Duodenal mucosa (tissue), 2 donors: Measurements from ENCODE around the gene HES5.

Experiments
- H3K27ac ChIP-seq: one replicate; pipeline ENCODE4 v1.7.0; 2013; ENCODE audit warnings: low read depth, low read length
- H3K27me3 ChIP-seq, 2 donors: one replicate each; pipeline ENCODE4 v1.7.0; 2013; ENCODE audit warnings: low read length in 2 of 2, control low read depth in 1 of 2; ENCODE audit not compliant: insufficient read depth in 2 of 2, control insufficient read depth in 1 of 2
- H3K36me3 ChIP-seq, 2 donors: one replicate each; pipeline ENCODE4 v1.7.0; 2013; ENCODE audit warnings: low read length in 2 of 2, control low read depth in 1 of 2; ENCODE audit not compliant: insufficient read depth in 2 of 2, control insufficient read depth in 1 of 2
- H3K4me1 ChIP-seq, 2 donors: one replicate each; pipeline ENCODE4 v1.7.0; 2013; ENCODE audit warnings: low read length in 2 of 2, control low read depth in 1 of 2; ENCODE audit not compliant: insufficient read depth in 2 of 2, control insufficient read depth in 1 of 2
- H3K4me3 ChIP-seq, 2 donors: one replicate each; pipeline ENCODE4 v1.7.0; 2013; ENCODE audit warnings: low read length in 2 of 2, low read depth in 1 of 2
- H3K9ac ChIP-seq, 2 donors: one replicate each; pipeline ENCODE4 v1.7.0; 2013; ENCODE audit warnings: low read length in 2 of 2, low read depth in 1 of 2
- H3K9me3 ChIP-seq, 2 donors: one replicate each; pipeline ENCODE4 v1.7.0; 2013; ENCODE audit warnings: low read length in 2 of 2, control low read depth in 1 of 2; ENCODE audit not compliant: control insufficient read depth in 1 of 2

HES5 gene

DNA sequence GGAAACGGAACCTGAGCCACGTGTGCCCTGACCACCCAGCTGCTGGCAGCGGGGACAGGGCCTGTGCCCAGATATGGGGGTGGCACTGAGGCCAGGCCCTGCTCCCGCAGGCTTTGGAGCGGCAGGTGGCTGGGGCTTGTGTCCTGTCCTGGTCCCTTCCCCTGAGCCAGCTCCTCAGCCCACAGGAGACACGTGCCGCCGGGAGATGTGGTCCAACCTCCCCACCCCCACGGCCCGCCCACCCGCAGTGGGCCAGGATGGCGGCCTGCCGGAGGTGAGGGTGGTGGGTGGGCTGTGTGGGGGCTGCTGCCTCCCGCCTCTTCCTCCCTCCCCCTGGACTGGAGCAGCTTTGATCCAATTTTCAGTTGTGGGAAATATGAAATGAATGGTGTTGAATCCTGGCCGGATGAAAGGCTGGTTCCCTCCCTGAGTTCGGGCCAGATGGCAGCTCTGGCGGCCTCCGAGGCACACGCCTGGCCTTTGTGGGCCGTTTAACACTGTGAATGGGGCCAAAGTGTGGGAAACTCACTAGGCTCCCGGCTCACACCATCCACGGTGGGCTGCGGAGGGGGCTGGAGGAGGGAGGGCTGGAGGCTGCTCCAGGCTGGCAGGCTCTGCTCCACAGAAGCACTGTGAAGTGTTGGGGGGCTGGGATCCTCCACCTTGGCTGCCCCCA is 2.6 kb upstream of the HES5 start:
- H3K27ac ChIP-seq = no peak overlapping the region
- no peaks in the 10 kb centered on the region for H3K36me3 ChIP-seq
- H3K4me1 ChIP-seq = peaks cover 33 to 44% of the 10 kb centered on the region in 2 donors
- H3K27me3 ChIP-seq = peaks cover 45 to 47% of the 10 kb centered on the region in 2 donors
- H3K9me3 ChIP-seq = no peaks in the 10 kb centered on the region
- H3K9ac ChIP-seq = no peak overlapping the region
- no peak overlapping the region for H3K4me3 ChIP-seq

DNA sequence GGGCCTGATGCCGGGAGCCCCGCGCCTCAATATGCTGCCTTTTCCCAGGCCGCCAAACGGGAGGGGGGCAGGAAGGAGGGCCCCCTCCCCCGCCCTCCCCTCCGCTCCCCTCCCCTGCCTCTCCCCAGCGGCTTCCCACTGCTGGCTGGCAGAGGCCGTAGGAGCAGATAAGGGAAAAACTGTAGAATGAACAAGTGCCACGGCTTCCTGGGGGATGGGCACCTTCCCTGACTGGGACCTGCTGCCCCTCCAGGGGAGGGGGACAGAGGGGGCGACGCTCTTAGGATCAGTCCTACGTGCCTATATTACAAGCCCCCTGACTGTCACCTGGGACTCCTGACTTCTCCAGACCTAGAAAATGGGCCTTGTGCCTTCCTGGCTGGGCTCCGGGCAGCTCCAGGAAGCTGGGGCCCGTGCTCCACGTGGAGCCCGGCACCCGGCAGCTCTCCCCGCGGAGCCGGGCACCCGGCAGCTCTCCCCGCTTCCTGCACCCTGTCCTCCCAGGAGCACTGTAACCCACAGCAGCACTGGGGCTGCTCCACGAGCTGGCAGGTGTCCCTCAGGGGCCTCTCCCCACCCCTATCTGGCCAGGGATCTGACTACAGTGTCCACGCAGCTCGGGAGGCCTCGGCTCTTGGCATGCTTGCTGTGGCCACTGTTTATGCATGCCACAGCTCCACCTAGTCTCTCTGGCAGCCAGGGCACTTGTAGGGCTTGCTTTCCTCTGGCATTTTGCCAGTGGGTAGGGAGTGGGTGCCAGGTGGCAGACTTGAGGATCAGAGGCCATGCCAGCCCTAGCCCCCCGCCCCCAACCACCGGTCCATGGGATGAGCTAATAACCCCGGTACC is 674 bp upstream of the HES5 start:
- H3K27me3 ChIP-seq = peaks cover 33 to 35% of the 10 kb centered on the region in 2 donors
- H3K9ac ChIP-seq = no peak overlapping the region
- H3K4me1 ChIP-seq = peaks cover 33 to 38% of the 10 kb centered on the region in 2 donors
- H3K4me3 ChIP-seq = no peak overlapping the region
- H3K36me3 ChIP-seq = no peaks in the 10 kb centered on the region
- no peak overlapping the region for H3K27ac ChIP-seq
- H3K9me3 ChIP-seq = no peaks in the 10 kb centered on the region

DNA sequence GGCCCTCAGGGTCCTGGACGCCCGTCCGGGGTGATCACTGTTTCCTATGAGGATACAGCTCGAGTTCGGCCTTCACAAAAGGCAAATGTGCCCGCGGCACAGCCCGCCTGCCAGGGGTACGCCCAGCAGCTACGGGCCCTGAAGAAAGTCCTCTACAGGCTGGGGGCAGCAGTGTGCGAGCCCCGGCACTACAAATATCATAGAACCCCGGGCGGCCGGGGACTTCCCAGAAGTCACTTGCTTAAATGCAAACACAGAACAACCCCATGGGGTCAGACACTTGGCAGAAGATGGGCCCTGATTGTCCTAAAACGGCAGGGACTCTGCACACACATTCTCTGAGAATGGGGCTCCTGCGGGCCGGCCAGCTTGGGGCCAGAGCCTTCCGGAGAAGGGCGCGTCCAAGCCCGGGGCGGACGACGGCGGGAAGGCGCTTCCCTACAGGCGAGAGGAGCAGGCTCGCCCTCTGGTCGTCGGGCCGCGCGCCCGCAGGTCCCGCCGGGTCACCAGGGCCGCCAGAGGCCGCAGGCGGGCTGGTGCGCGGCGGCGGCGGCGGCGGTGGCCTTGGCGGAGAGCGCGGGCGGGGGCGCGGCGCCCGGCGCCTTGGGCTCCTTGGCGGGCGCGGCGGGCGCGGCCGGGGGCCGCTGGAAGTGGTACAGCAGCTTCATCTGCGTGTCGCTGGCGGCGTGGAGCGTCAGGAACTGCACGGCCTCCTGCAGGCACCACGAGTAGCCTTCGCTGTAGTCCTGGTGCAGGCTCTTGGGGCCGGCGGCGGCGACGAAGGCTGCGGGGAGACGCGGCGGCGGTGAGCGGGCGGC is 888 bp downstream of the HES5 start:
- H3K27me3 ChIP-seq = peaks cover 20 to 25% of the 10 kb centered on the region in 2 donors

DNA sequence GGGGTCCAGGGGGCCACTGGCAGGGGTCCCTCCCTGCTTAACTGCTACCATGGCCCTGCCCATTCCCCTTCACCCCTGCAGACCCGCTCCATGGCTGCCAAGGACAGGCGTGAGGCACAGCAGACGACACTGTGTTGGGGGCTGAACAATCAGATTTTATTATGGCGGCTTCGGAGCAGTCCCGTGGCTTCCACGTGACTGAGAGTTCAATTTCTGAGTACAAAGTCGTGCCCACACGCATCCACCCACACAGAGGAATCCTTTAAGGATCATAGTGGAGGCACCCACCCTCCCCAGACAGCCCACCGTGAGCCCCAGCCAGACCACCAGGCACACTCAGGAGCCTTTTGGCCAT is 1.5 kb downstream of the HES5 start:
- H3K4me3 ChIP-seq = peak overlapping the region in 1 of 2 donors; percentile 15
- H3K27ac ChIP-seq = no peak overlapping the region
- no peaks in the 10 kb centered on the region for H3K36me3 ChIP-seq
- no peak overlapping the region for H3K9ac ChIP-seq
- H3K9me3 ChIP-seq = no peaks in the 10 kb centered on the region
- peaks cover 44% of the 10 kb centered on the region in 2 donors for H3K4me1 ChIP-seq
- peaks cover 20 to 25% of the 10 kb centered on the region in 2 donors for H3K27me3 ChIP-seq

More for the DNA sequence above, 888 bp downstream of the HES5 start:
- H3K4me1 ChIP-seq = peaks cover 38 to 42% of the 10 kb centered on the region in 2 donors
- H3K4me3 ChIP-seq = peak overlapping the region; percentile 15 to 43
- H3K27ac ChIP-seq = no peak overlapping the region
- H3K9me3 ChIP-seq = no peaks in the 10 kb centered on the region
- no peaks in the 10 kb centered on the region for H3K36me3 ChIP-seq
- no peak overlapping the region for H3K9ac ChIP-seq

DNA sequence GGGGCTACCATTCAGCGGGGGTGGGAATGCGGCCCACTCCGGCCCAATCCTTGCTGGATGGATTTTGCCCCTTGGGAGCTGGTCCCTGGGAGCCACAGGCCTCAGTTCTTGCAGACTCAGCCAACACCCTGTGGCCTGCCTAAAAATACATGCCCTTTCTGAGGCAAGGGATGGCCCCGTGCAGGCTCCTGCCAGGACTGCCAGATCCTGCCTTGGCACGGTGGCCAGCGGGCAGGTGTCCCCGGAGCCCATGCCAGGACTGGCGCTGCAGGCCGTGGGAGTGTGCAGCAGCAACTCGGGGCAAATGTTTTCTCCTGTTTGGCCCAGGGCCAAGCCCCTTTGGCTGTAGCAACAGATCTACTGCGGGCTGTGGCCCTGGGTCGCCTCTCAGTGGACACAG is 2.0 kb downstream of the HES5 start:
- peaks cover 44 to 46% of the 10 kb centered on the region in 2 donors for H3K4me1 ChIP-seq
- no peak overlapping the region for H3K27ac ChIP-seq

DNA sequence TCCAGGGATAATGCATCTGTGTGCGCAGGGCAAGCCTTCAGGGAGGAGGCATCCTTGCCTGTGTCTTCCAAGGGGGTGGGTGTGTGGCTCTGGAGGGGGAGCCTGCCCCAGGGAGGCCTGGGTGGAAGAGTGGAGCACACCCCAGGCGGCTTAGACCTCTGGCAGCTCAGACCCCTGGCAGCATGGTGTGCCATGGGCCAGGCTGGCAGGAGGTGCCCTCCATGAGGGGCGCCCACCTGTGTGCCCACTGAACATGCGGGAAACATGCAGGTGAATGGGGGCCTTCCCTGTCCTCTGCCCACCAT is 2.6 kb downstream of the HES5 start:
- H3K4me1 ChIP-seq = peaks cover 44 to 46% of the 10 kb centered on the region in 2 donors
- no peak overlapping the region for H3K9ac ChIP-seq
- peaks cover 17 to 20% of the 10 kb centered on the region in 2 donors for H3K27me3 ChIP-seq
- H3K36me3 ChIP-seq = no peaks in the 10 kb centered on the region
- no peaks in the 10 kb centered on the region for H3K9me3 ChIP-seq
- H3K27ac ChIP-seq = no peak overlapping the region
- no peak overlapping the region for H3K4me3 ChIP-seq

More for the DNA sequence above, 2.0 kb downstream of the HES5 start:
- Histone ChIP-seq H3K9ac (no peak overlapping the region), H3K4me3 (no peak overlapping the region), H3K9me3 (no peaks in the 10 kb centered on the region), H3K27me3 (peaks cover 18 to 25% of the 10 kb centered on the region in 2 donors), H3K36me3 (no peaks in the 10 kb centered on the region)

DNA sequence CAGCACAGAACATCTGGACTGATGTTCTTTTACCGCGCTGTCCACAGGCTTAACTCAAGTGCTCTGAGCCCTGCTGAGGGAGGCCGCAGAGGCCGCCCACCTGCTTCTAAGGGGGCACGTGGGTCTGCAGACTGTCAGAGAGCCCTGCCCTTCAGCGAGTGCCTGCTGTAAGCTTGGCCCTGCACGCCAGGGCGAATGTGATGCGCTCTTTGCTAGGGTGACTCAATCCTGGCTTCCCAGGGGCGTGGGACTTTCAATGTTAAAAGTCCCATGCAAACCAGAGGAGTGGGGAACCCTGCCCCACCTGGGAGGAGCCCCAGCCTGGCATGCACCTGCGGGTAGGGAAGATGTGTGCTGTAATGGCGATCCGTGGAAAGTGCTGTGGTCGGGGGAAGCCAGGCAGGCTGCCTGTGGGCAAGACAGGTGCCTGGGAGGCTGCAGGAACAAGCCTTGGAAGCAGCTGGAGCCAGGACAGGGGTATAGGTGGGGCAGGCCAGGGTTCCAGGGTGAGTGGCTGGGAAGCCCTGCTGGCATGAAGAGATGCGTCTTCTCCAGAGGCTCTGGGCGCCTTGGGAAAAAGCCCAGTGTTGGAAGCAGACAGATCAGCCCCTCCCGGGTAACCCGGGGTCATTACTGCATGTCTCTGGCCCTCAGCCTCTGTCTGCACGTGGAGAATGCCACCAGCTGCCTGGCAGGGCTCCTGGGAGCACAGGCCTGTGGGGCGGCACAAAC is 3.1 kb downstream of the HES5 start:
- H3K4me1 ChIP-seq = peaks cover 44 to 46% of the 10 kb centered on the region in 2 donors
- H3K27ac ChIP-seq = no peak overlapping the region
- peak overlapping the region; percentile 2 to 5 for H3K9ac ChIP-seq
- H3K27me3 ChIP-seq = peaks cover 16 to 17% of the 10 kb centered on the region in 2 donors
- no peaks in the 10 kb centered on the region for H3K36me3 ChIP-seq
- peak overlapping the region; percentile 28 to 40 for H3K4me3 ChIP-seq
- H3K9me3 ChIP-seq = no peaks in the 10 kb centered on the region

DNA sequence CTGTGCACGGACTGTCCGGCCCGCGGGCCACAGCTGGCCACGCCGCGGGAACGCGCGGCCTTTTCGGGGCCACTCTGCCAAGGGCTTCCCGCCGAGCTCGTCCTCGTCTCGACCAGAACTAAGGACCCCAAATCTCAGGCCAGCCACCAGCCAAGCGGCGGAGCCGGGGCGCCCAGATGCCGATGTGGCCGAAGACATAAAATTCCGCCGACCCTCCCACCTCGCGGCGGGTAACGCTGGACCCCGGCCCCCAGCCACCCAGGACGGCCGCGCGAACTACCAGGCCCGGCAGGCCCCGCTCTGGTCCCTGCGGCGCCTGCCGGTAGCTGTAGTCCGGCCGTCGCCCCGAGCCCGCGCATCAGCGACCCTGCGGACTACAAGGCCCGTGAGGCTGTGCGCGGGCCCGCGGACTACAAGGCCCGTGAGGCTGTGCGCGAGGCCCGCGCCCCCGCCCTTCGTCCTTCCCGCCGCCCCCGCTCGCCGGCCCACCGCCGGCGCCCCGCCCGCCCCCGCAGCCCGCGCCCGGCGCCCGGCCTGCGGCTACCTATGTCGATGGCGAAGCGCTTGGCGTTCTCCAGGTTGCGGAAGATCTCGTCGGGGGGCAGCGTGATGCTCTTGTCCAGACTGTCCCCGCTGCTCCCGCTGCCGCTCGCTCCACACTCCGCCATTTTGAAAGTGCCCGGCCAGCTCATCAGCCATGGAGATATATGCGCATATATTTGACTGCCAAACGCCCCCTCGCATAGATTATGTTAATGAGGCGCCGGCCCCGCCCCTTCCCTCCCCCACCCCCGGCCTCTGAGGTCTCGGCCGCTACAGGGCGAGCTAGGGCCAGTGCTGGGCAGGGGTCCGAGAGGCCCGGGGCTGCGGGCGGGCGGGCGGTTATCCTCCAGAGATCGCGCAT is 3.9 kb downstream of the HES5 start, which contains the start of gene PANK4:
PANK4 (minus strand) TSS at position 677 of the 904 bp plus-strand sequence; CDS start at position 668, 9 bp downstream.
- Histone ChIP-seq H3K4me3 (peak within 1 kb of the TSS; percentile 77 to 86), H3K9me3 (no peaks in the 10 kb centered on the region), H3K9ac (peak within 1 kb of the TSS; percentile 77 to 82), H3K27ac (peak within 1 kb of the TSS; percentile 32), H3K36me3 (peaks cover 0 to 4% of the 10 kb centered on the region in 2 donors), H3K27me3 (peaks cover 9 to 17% of the 10 kb centered on the region in 2 donors), H3K4me1 (peaks cover 42 to 45% of the 10 kb centered on the region in 2 donors)

DNA sequence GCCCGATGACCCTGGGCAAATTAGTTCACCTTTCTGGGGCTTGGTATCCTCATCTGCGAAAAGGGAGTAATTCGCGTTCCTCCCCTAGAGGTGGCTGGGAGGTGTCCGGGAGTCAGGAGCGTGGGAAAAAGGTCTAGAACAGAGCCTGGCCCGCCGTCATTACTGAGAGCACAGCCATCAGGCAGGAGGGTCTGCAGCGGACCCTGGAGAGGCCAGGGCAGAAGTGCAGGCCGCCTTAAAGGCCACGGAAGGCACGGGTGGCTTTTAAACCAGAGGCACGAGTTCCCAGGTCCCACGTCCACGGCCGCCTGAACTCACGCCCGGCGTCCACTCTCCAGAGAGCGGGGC is 4.5 kb downstream of the HES5 start:
- peaks cover 35 to 39% of the 10 kb centered on the region in 2 donors for H3K4me1 ChIP-seq
- H3K27me3 ChIP-seq = peaks cover 3 to 12% of the 10 kb centered on the region in 2 donors
- H3K4me3 ChIP-seq = peak overlapping the region; percentile 77 to 86
- H3K36me3 ChIP-seq = peaks cover 0 to 10% of the 10 kb centered on the region in 2 donors
- no peak overlapping the region for H3K27ac ChIP-seq
- H3K9me3 ChIP-seq = no peaks in the 10 kb centered on the region
- H3K9ac ChIP-seq = peak overlapping the region; percentile 77 to 82
